ENCODE measurements around the gene CAMK1G.
A peak's percentile ranks its signal among the peaks of the same experiment; 100 is the strongest.

Gene CAMK1G

GRCh38 chr1:209570743-209571142 lies 12.8 kb upstream of the CAMK1G start:
- Mint-ChIP-seq H3K4me1 (peaks cover 6% of the 10 kb centered on the region), H3K9me3 (no peaks in the 10 kb centered on the region), H3K27ac (ENCODE audit: low read depth) (no peak overlapping the region), H3K36me3 (ENCODE audit: insufficient read depth) (peaks cover 2% of the 10 kb centered on the region), H3K4me3 (no peak overlapping the region), H3K27me3 (peaks cover 78% of the 10 kb centered on the region)
- ATAC-seq (replicated peaks; ENCODE audit: extremely low read depth, poor library complexity, severe bottlenecking) = no peak
- no peak for DNase-seq (ENCODE audit: low spot score in 2 of 2)

DNA sequence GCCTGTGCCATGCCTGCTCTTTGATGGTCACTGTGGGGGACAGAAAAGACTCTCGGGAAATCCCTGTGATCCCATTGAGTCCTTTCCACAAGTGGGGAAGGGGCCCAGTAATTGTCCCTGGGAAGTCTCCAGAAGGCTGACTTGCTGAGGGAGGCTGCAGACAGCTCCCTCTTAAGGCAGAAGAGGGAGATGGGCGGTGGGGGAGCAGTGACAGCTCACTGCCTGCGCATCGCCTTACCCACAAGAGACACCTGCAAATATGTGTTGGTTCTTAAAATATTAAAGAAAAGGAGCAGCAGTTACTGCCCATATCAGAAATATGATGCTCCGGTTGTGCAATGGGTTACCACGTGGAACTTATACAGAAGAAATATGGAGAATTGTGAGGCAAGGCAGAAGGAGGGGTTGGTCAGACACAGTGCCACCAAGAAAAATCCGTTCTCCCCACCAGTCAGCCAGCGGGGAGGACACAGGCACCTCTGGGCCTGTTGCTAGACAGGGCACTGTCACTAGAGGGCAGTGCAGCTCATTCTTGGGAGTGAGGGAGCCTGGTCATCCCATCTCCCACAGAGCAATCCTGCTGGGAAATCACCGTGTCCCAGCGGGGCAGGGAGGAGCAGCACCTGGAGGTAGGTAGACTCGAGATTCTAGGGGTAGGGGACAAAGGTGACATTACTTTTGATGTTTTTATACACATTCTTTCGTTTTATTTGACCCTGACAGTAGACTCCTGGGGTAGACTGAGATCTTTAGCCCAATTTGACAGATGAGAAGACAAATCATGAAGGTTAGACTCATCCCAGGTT lies 6.9 kb upstream of the CAMK1G start:
- Mint-ChIP-seq H3K9me3 (no peaks in the 10 kb centered on the region), H3K27me3 (peaks cover 39% of the 10 kb centered on the region), H3K27ac (ENCODE audit: low read depth) (no peak overlapping the region), H3K4me1 (no peaks in the 10 kb centered on the region), H3K4me3 (no peak overlapping the region), H3K36me3 (ENCODE audit: insufficient read depth) (peaks cover 2% of the 10 kb centered on the region)
- peak; percentile 56 for ATAC-seq (replicated peaks; ENCODE audit: extremely low read depth, poor library complexity, severe bottlenecking)
- peak; percentile 11 to 47 for DNase-seq (ENCODE audit: low spot score in 2 of 2)

- DNase-seq (ENCODE audit: low spot score in 2 of 2) (no peak), ATAC-seq (replicated peaks; ENCODE audit: extremely low read depth, poor library complexity, severe bottlenecking) (no peak)
- Mint-ChIP-seq H3K4me1 (no peaks in the 10 kb centered on the region), H3K9me3 (no peaks in the 10 kb centered on the region), H3K27me3 (peaks cover 32% of the 10 kb centered on the region), H3K4me3 (no peak overlapping the region), H3K27ac (ENCODE audit: low read depth) (no peak overlapping the region), H3K36me3 (ENCODE audit: insufficient read depth) (peaks cover 2% of the 10 kb centered on the region)
Measured at GRCh38 chr1:209577346-209577745, 6.2 kb upstream of the CAMK1G start.

GRCh38 chr1:209580577-209580976 lies 2.9 kb upstream of the CAMK1G start:
- Mint-ChIP-seq H3K4me3 (no peak overlapping the region), H3K27me3 (peaks cover 10% of the 10 kb centered on the region), H3K9me3 (no peaks in the 10 kb centered on the region), H3K27ac (ENCODE audit: low read depth) (no peak overlapping the region), H3K4me1 (no peaks in the 10 kb centered on the region), H3K36me3 (ENCODE audit: insufficient read depth) (no peaks in the 10 kb centered on the region)
- ATAC-seq (replicated peaks; ENCODE audit: extremely low read depth, poor library complexity, severe bottlenecking) (no peak), DNase-seq (ENCODE audit: low spot score in 2 of 2) (no peak)

DNA sequence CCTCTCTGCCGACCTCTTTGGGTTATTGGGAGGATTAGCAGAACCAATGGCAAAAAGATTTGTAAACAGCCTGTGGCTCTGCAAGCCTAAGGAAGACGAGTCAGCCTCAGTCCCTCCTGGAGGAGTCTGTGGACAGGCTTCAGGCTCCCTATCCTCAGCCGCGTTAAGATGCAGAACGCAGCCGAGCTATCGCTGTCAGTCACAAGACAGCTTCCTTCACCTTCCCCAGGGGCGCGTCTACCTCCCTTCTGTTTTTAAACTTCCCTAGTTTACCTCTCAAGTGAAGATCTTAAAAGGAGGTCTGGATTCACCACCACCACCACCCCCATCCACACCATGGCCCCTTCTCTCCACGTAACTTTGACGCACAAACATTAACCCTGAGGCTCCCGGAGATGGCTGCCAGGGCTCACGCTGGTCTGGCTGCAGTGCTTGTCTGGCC lies 738 bp downstream of the CAMK1G start:
- DNase-seq (ENCODE audit: low spot score in 2 of 2) (no peak), ATAC-seq (replicated peaks; ENCODE audit: extremely low read depth, poor library complexity, severe bottlenecking) (no peak)
- peaks cover 26% of the 10 kb centered on the region for H3K27me3 Mint-ChIP-seq
- H3K9me3 Mint-ChIP-seq = no peaks in the 10 kb centered on the region
- H3K4me3 Mint-ChIP-seq = no peak overlapping the region
- no peak overlapping the region for H3K27ac Mint-ChIP-seq (ENCODE audit: low read depth)
- H3K36me3 Mint-ChIP-seq (ENCODE audit: insufficient read depth) = no peaks in the 10 kb centered on the region
- H3K4me1 Mint-ChIP-seq = no peaks in the 10 kb centered on the region

DNA sequence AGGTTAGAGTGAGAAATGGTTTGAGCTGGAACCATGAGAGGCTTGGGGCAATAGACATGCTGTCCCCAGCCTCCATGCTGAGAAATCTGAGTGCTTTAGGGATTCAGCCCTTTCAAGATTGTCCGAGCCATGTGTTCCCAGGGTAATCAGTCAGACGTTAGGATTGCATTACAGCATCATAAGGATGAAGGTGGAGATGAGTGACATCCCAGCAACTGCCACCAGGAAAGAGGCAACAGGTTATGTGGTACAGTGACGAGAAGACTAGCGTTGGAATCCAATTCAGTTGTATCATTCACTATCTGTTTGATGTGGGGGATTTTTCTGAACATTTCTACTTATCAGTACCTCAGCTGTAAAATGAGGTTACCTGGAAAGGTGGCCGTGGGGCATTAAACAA lies 1.7 kb downstream of the CAMK1G start:
- DNase-seq (ENCODE audit: low spot score in 2 of 2) (no peak), ATAC-seq (replicated peaks; ENCODE audit: extremely low read depth, poor library complexity, severe bottlenecking) (no peak)
- Mint-ChIP-seq H3K27me3 (peaks cover 35% of the 10 kb centered on the region), H3K27ac (ENCODE audit: low read depth) (no peak overlapping the region), H3K36me3 (ENCODE audit: insufficient read depth) (no peaks in the 10 kb centered on the region), H3K4me3 (no peak overlapping the region), H3K9me3 (no peaks in the 10 kb centered on the region), H3K4me1 (no peaks in the 10 kb centered on the region)

GRCh38 chr1:209585672-209586071 lies 2.2 kb downstream of the CAMK1G start:
- H3K27ac Mint-ChIP-seq (ENCODE audit: low read depth) = no peak overlapping the region
- ATAC-seq (replicated peaks; ENCODE audit: extremely low read depth, poor library complexity, severe bottlenecking) (no peak), DNase-seq (ENCODE audit: low spot score in 2 of 2) (no peak)
- no peak overlapping the region for H3K4me3 Mint-ChIP-seq
- H3K9me3 Mint-ChIP-seq = no peaks in the 10 kb centered on the region
- no peaks in the 10 kb centered on the region for H3K36me3 Mint-ChIP-seq (ENCODE audit: insufficient read depth)
- H3K4me1 Mint-ChIP-seq = no peaks in the 10 kb centered on the region
- H3K27me3 Mint-ChIP-seq = peaks cover 40% of the 10 kb centered on the region

- Mint-ChIP-seq H3K27ac (ENCODE audit: low read depth) (no peak overlapping the region), H3K4me3 (no peak overlapping the region), H3K27me3 (peaks cover 41% of the 10 kb centered on the region), H3K4me1 (no peaks in the 10 kb centered on the region), H3K36me3 (ENCODE audit: insufficient read depth) (no peaks in the 10 kb centered on the region), H3K9me3 (no peaks in the 10 kb centered on the region)
- ATAC-seq (replicated peaks; ENCODE audit: extremely low read depth, poor library complexity, severe bottlenecking) = no peak
- DNase-seq (ENCODE audit: low spot score in 2 of 2) = no peak
Measured at GRCh38 chr1:209586221-209586740, 2.8 kb downstream of the CAMK1G start.

GRCh38 chr1:209587789-209588188 lies 4.3 kb downstream of the CAMK1G start:
- DNase-seq (ENCODE audit: low spot score in 2 of 2) = no peak
- Mint-ChIP-seq H3K27ac (ENCODE audit: low read depth) (no peak overlapping the region), H3K9me3 (no peaks in the 10 kb centered on the region), H3K36me3 (ENCODE audit: insufficient read depth) (no peaks in the 10 kb centered on the region), H3K4me1 (no peaks in the 10 kb centered on the region), H3K4me3 (no peak overlapping the region), H3K27me3 (peaks cover 48% of the 10 kb centered on the region)
- no peak for ATAC-seq (replicated peaks; ENCODE audit: extremely low read depth, poor library complexity, severe bottlenecking)

DNA sequence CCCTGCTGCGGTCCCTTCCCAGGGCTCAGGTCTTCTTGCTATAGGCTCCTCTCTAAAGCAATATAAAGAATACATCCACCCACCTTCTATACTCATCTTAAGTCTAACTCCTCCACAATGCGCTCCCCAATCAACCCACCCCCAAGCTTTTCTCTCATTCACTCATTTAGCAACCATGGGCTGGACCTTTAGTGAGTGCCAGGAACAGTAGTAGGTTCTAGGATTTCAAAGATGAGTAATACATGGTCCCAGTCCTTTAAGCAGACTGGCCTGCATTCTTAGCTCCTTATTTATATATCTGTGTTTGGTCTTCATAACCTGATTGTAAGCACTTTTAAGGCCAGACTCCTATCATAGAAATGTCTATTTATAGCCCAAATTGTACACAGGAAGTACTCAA lies 5.9 kb downstream of the CAMK1G start:
- Mint-ChIP-seq H3K27ac (ENCODE audit: low read depth) (no peak overlapping the region), H3K9me3 (no peaks in the 10 kb centered on the region), H3K4me1 (no peaks in the 10 kb centered on the region), H3K36me3 (ENCODE audit: insufficient read depth) (no peaks in the 10 kb centered on the region), H3K4me3 (no peak overlapping the region), H3K27me3 (peaks cover 61% of the 10 kb centered on the region)
- ATAC-seq (replicated peaks; ENCODE audit: extremely low read depth, poor library complexity, severe bottlenecking) = no peak
- no peak for DNase-seq (ENCODE audit: low spot score in 2 of 2)

DNA sequence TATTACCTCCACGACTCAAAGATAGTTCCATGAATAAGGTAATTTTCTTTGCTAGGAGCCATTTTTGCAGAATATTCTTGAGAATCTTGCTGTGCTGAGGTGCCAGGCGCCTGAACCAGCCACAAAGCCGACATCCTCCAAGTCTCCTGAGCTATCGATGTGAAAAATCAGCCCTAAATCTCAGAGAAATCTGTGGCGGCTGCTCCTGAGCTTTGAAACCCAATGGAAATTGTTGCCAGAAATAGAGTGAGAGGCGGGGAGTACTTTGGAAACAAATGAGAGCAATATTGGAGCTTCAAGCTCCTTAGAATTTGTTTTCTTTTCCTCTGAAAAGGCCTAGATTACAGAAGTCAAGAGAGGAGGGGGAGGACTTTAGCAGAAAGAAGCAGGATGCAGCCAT lies 6.3 kb downstream of the CAMK1G start:
- no peak overlapping the region for H3K4me3 Mint-ChIP-seq
- no peak overlapping the region for H3K27ac Mint-ChIP-seq (ENCODE audit: low read depth)
- no peaks in the 10 kb centered on the region for H3K9me3 Mint-ChIP-seq
- peaks cover 65% of the 10 kb centered on the region for H3K27me3 Mint-ChIP-seq
- H3K4me1 Mint-ChIP-seq = no peaks in the 10 kb centered on the region
- no peak for ATAC-seq (replicated peaks; ENCODE audit: extremely low read depth, poor library complexity, severe bottlenecking)
- no peak for DNase-seq (ENCODE audit: low spot score in 2 of 2)
- no peaks in the 10 kb centered on the region for H3K36me3 Mint-ChIP-seq (ENCODE audit: insufficient read depth)

DNA sequence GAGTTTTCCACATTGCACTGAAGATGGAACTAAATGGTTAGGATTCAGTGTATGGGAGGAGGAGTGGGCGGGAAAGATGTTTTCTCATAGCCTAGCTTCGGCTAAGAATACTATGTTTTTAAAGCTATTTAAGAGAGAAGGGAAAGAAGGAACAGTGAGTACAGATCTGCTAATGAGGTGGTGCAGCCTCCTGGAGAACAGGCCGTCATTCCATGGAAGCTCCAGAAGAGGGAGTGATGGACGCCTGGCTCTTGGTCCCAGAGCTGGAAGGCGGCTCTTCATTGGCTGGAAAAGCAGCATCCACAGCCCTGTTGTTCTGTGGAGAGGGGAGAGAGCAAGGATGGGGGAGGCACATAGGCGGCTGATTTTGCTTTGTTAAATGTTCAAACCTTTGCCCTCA lies 6.9 kb downstream of the CAMK1G start:
- Mint-ChIP-seq H3K27ac (ENCODE audit: low read depth) (no peak overlapping the region), H3K27me3 (peaks cover 70% of the 10 kb centered on the region), H3K4me3 (no peak overlapping the region), H3K4me1 (no peaks in the 10 kb centered on the region), H3K9me3 (no peaks in the 10 kb centered on the region), H3K36me3 (ENCODE audit: insufficient read depth) (no peaks in the 10 kb centered on the region)
- no peak for DNase-seq (ENCODE audit: low spot score in 2 of 2)
- no peak for ATAC-seq (replicated peaks; ENCODE audit: extremely low read depth, poor library complexity, severe bottlenecking)

GRCh38 chr1:209593747-209594146 lies 10.2 kb downstream of the CAMK1G start:
- DNase-seq (ENCODE audit: low spot score in 2 of 2) = no peak
- no peak overlapping the region for H3K4me3 Mint-ChIP-seq
- H3K27me3 Mint-ChIP-seq = peaks cover 59% of the 10 kb centered on the region
- H3K27ac Mint-ChIP-seq (ENCODE audit: low read depth) = no peak overlapping the region
- H3K36me3 Mint-ChIP-seq (ENCODE audit: insufficient read depth) = no peaks in the 10 kb centered on the region
- H3K9me3 Mint-ChIP-seq = no peaks in the 10 kb centered on the region
- H3K4me1 Mint-ChIP-seq = no peaks in the 10 kb centered on the region
- ATAC-seq (replicated peaks; ENCODE audit: extremely low read depth, poor library complexity, severe bottlenecking) = no peak

Data from central memory CD8-positive, alpha-beta T cell (primary cell).